ENCODE measurements around the gene DARS1.

GRCh38 chr2:135885709-135886108, 99.7 kb downstream of the DARS1 start:
- TF ChIP-seq POLR2A (IDR thresholded peaks at IDR 0.05) (no peak), CTCF (IDR thresholded peaks at IDR 0.05) (no peak), POLR2AphosphoS5 (IDR thresholded peaks at IDR 0.05; ENCODE audit: insufficient read depth in 1 of 2, low read depth in 1 of 2) (no peak)

Data from vagina (tissue), 2 donors.